Suprapubic skin (tissue), 4 donors: Measurements from ENCODE around the gene CDHR5.

Experiments used
- EP300 ChIP-seq: sonication (generic); formaldehyde crosslinking; IDR thresholded peaks from one replicate; pipeline ENCODE4 v1.6.1; 2017; ENCODE audit warnings: antibody characterized with exemption
- POLR2A ChIP-seq, 2 donors: fragments of 450-650 bp; IDR thresholded peaks; one replicate each; pipeline ENCODE4 v1.6.1; 2017; ENCODE audit warnings: antibody characterized with exemption in 2 of 2, mild to moderate bottlenecking in 2 of 2, moderate library complexity in 2 of 2
- POLR2AphosphoS5 ChIP-seq, 3 donors: sonication (generic); formaldehyde crosslinking; IDR thresholded peaks; one replicate each; pipeline ENCODE4 v1.6.1; 2017; ENCODE audit warnings: antibody characterized with exemption in 3 of 3
- TF ChIP-seq, protein P1 (sequence below), 2 donors: fragments of 200-600 bp in 1 of 2; fragments of 450-650 bp in 1 of 2; sonication (generic) in 1 of 2; IDR thresholded peaks; one replicate each; pipeline ENCODE4 v1.5.1; 2016 to 2019; ENCODE audit warnings: antibody characterized with exemption in 2 of 2, mild to moderate bottlenecking in 1 of 2, moderate library complexity in 1 of 2

DNA sequence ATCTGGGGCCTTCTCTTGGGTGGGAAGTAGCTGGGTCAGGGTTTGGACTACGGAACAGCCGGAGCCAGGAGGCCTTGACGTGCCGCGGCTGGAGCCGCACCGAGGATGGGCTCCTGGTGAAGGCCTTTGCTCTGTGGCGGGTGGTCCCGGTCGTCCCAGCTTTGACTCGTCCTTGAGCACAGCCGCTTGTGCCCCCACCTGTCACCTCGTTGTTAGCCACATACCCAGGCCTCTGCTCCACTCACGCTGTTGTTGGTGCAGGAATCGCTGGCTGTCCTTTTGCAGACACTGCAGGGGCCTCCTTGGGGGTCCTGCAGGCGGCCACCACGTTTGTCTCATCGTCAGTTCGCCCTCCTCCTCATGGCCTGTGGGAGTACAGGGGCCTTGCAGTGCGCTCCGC, 31.4 kb downstream of the CDHR5 start:
- TF ChIP-seq, protein P1, sequence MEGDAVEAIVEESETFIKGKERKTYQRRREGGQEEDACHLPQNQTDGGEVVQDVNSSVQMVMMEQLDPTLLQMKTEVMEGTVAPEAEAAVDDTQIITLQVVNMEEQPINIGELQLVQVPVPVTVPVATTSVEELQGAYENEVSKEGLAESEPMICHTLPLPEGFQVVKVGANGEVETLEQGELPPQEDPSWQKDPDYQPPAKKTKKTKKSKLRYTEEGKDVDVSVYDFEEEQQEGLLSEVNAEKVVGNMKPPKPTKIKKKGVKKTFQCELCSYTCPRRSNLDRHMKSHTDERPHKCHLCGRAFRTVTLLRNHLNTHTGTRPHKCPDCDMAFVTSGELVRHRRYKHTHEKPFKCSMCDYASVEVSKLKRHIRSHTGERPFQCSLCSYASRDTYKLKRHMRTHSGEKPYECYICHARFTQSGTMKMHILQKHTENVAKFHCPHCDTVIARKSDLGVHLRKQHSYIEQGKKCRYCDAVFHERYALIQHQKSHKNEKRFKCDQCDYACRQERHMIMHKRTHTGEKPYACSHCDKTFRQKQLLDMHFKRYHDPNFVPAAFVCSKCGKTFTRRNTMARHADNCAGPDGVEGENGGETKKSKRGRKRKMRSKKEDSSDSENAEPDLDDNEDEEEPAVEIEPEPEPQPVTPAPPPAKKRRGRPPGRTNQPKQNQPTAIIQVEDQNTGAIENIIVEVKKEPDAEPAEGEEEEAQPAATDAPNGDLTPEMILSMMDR (IDR thresholded peaks at IDR 0.05), result no peak
- no peak for TF ChIP-seq POLR2AphosphoS5 (IDR thresholded peaks at IDR 0.05)
- no peak for TF ChIP-seq EP300
- TF ChIP-seq POLR2A (IDR thresholded peaks at IDR 0.05), result no peak
